HG03103 (cell line): ENCODE data around the gene TMED4.
"Not testable (repeated sequence)": the region's sequence is repeated elsewhere in the genome, so short reads cannot be mapped to it uniquely, and the experiment has no call there.

ENCODE experiments used
- ATAC-seq: cut with Tn5 transposase; IDR thresholded peaks from one replicate; pipeline ENCODE4 v1.9.1; 2021; ENCODE audit warnings: low read depth; ENCODE audit not compliant: unreplicated experiment

Gene TMED4

DNA sequence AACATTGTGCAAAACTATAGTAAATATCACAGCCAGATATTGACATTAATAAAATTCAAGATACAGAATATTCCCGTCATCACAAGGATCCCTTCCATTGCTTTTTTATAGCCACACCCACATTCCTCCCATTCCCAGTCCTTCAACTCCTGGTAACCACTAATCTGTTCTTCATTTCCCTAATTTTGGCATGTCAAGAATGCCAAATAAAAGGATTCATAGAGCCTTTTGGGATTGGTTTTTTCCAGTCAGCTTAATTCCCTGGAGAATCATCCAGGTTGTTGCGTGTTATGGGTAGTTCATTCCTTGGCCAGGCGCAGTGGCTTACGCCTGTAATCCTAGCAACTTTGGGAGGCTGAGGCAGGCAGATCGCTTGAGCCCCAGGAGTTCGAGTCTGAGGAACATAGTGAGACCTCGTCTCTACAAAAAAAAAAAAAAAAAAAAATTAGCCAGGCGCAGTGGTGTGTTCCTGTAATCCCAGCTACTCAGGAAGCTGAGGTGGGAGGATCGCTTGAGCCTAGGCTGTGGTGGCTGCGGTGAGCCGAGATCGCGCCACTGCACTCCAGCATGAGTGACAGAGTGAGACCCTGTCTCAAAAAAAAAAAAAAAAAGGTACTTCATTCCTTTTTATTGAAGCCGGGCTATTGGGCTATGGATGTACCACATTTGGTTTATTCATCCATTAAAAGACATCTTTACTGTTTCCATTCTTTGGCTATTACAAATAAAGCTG is 27.1 kb upstream of the TMED4 start:
- ATAC-seq = no peak

DNA sequence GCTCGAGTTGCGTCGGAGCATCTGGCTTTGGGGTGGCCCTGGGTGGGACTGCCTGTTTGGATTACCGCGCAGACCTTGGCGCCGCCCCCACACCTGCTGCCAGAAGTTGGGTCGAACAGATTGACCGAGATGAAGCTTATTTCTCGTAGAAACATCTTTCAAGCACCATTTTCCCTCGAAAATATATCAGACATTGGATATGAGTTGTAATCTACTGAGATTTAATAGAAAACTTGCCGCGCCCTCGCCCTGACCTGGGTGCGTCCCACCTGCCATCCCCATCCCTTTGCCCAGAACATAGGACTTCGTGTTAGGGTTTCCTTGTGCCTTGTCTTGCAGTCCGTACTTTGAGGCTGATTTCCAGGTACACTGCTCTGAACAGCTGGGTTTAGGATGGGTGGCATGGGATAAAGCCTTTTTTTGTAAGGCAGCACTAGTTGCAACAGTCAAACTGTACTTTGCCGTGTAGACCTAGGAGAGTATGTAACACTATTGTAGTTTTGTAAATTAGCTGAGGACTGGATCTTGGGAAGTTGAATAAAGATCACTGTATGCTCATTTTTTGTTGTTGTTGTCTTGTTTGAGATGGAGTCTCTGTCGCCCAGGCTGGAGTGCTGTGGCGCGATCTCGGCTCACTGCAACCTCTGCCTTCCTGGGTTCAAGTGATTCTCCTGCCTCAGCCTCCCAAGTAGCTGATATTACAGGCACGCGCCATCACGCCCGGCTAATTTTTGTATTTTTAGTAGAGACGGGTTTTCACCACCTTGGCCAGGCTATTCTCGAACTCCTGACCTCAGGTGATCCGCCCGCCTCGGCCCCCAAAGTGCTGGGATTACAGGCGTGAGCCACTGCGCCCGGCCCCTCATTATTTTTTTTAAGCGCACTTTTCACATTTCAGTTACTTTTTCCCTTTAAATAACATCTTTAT is 25.4 kb upstream of the TMED4 start:
- no peak for ATAC-seq

DNA sequence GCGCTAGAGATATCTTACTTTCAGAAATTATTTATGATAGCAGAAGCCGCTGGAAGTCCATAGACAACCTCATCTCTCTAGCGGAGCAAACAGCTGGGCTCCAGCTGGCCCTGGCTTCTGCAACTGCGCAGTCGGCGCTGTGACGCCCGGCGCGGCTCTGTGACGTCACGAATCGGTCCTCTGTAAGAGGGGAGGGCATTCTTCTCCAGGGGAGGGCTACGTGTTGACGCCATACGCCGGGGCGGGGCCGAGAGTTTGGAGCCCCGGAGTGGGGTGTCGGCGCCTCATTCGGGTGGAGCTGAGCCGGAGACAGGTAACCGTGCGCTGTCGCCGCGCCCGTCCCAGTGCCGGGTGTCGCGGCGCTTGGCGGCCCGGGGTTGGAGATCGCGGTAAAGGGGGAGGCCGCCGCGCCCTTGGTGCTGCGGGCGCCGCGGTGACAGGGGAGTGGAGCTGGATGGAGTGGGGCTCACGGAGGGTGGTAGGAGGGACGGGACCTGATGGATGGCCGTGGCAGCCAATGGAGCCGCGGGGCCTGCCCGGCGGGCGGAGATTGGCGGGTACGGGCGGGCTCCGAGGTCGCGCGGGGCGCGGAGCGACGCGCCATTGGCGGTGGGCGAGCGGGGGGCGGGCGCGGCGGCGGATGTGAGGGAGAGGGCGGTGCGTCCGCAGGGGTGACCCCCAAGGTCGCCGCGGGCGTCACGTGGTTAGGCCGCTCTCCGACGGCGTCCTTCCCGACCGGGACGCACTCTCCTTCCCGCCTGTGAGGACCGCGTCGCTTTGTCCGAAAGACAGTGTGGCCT is 24.5 kb upstream of the TMED4 start, which contains the start of gene OGDH:
Gene OGDH, plus strand, starts transcription at position 287 of the 800 bp plus-strand sequence. CDS start 17,717 bp downstream, outside the sequence.
- peak; percentile 89 for ATAC-seq

DNA sequence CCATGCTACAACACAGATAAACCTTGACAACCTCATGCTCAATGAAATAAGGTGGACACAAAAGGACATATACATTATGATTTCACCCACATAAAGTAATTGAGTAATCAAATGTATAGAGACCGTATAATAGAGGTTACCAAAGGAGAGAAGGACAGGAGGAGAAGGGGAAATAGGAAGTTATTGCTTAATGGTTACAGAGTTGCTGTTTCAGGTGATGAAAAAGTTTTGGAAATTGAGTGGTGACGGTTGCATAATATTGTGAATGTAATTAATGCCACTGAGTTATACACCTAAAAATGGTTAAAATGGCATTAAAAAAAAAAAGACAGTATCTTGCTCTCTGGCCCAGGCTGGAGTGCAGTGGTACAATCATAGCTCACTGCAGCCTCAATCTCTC is 22.9 kb upstream of the TMED4 start:
- ATAC-seq = no peak

DNA sequence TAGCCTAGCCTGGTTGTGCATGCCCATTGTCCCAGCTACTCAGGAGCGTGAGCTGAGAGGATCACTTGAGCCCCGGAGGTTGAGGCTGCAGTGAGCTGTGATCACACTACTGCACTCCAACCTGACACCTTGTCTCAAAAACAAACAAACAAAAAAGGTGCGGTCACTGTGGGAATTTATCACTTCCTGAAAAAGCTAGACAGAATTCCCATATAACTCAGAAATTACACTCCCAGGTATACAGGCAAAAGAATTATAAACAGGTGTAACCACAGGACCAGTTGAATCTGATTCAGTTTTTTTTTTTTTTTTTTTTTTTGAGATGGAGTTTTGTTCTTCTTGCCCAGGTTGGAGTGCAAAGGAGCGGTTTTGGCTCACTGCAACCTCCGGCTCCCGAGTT is 21.2 kb upstream of the TMED4 start:
- no peak for ATAC-seq

DNA sequence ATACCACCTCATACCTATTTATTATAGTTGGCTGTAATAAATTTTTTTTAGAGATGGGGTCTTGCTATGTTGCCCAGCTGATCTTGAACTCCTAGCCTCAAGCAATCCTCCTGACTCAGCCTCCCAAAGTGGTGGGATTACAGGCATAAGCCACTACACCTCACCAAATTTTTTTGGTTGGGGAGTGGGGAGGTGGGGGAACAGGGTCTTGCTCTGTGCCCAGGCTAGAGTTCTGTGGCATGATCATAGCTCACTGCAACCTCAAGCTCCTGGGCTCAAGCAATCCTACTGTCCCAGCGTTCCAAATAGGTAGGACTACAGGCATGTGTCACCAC is 20.5 kb upstream of the TMED4 start:
- ATAC-seq = no peak

DNA sequence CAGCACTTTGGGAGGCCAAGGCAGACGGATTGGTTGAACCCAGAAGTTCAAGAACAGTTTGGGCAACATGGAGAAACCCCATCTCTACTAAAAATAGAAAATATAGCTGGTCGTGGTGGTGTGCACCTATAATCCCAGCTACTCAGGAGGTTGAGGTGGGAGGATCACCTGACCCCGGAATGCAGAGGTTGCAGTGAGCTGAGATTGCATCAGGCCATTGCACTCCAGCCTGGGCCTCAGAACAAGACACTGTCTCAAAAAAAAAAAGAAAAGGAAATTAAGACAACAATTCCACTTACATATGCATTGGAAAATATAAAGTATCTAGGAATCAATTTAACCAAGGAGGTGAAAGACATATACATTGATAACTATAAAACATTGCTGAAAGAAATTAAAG is 17.2 kb upstream of the TMED4 start:
- no peak for ATAC-seq

DNA sequence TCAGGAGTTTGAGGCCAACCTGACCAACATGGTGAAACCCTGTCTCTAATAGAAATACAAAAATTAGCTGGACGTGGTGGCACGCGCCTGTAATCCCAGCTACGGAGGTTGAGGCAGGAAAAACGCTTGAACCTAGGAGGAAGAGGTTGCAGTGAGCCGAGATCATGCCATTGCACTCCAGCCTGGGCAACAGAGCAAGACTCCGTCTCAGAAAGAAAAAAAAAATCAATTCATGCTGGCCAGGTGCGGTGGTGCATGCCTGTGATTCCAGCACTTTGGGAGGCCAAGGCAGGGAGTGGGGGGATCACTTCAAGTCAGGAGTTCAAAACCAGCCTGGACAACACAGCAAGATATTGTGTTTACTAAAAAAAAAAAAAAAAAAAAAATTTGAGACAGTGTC is 15.2 kb upstream of the TMED4 start:
- ATAC-seq = not testable (repeated sequence)

DNA sequence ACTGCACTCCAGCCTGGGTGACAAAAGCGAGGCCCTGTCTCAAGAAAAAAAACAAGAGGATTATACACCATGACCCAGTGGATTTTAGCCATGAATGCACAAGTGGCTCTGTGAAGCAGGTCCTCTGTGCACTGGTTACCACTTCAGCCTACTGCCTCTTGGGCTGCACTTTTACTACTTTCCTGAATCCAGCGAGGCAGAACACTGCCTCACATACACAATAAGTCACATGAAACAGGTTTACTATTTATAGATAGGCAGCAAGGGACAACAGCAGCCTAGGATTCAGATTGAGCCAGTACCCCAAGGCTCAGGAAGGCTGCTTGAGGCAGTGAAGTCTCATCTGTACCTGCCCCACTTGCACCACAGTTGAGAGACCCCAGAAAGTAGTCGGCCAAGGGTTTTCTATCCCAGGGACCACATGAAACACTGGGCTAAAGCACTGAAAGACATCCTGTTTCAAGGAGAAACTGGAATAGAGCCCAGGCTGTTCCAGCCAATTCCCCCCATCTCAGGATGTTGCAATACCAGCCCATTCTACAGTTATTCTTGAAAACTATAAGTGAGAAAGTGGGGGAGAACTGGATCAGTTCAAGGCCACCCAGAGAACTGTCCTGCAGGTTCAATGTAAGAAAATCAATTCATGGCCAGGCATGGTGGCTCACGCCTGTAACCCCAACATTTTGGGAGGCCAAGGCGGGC is 14.1 kb upstream of the TMED4 start:
- ATAC-seq = no peak

DNA sequence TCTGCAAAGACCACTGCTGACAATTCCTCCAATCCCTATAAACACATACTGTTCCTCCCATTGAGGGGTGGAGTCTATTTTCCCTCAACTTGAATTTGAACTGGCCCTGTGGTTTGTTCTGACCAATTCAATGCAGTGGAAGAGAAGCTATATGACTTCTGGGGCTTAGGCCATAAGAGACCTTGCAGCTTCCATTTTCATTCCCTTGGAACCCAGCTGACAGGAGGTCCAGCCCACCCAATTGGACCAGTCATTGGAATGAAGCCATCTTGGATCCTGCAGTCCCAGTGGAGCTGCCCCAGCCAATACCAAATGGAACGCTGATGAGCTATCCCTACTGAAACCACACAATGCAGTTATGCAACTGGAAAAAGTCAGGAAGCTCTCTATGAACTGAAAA is 8.9 kb upstream of the TMED4 start:
- no peak for ATAC-seq

DNA sequence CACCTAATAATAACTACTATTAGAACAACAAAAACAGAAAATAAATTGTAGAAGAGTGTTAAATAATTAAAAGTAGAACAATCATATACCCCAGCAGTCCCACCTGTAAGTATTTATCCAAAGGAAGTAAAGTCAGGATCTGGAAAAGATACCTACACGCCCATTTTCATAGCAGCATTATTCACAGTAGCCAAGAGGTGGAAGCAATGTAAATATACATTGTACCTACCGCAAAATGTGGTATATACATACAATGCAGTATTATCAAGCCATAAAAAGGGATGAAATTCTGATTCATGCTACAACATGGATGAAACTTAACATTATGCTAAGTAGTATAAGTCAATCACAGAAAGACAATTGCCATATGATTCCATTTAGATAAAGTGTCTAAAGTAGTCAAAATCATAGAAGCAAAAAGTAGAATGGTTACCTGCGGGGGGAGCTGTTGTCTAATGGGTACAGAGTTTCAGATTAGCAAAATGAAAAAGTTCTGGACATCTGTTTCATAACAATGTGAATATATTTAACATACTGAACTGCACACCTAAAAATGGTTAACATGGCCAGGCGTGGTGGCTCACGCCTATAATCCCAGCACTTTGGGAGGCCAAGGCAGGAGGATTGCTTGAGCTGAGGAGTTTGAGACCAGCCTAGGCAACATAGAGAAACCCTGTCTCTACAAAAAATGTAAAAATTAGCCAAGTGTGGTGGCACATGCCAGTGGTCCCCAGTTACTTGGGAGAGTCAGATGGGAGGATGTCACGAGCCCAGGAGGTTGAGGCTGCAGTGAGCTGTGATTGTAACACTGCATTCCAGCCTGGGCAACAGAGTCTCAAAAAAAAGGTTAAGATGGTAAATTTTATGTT is 6.0 kb upstream of the TMED4 start:
- ATAC-seq = no peak

DNA sequence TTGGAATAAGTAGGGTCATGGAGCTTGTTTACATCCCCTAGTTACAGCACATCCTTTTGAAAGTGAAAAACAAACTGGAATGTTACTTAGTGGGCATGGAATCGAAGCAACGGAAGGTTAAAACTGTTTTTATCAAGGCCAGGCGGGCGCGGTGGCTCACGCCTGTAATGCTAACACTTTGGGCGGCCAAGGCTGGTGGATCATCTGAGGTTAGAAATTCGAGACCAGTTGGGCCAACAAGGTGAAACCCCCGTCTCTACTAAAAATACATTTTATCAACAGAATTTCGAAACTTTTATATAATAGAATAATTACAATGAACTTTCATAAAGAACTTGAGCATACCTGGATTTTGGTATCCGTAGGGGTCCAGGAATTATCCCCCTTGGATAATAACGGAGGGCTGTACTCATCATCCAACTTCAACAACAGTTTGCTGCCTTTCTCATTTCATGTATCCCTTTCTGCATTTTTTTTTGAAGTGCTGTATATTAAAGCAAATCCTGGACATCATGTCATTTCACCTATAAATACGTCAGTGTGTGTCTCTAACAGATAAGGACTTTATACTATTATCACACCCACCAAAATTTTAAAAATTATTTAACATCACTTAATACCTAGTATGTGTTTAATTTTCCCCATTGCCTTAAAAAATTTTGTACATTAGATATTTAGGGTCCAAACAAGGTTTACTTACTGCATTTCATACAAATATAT is 1.3 kb upstream of the TMED4 start:
- ATAC-seq = no peak

DNA sequence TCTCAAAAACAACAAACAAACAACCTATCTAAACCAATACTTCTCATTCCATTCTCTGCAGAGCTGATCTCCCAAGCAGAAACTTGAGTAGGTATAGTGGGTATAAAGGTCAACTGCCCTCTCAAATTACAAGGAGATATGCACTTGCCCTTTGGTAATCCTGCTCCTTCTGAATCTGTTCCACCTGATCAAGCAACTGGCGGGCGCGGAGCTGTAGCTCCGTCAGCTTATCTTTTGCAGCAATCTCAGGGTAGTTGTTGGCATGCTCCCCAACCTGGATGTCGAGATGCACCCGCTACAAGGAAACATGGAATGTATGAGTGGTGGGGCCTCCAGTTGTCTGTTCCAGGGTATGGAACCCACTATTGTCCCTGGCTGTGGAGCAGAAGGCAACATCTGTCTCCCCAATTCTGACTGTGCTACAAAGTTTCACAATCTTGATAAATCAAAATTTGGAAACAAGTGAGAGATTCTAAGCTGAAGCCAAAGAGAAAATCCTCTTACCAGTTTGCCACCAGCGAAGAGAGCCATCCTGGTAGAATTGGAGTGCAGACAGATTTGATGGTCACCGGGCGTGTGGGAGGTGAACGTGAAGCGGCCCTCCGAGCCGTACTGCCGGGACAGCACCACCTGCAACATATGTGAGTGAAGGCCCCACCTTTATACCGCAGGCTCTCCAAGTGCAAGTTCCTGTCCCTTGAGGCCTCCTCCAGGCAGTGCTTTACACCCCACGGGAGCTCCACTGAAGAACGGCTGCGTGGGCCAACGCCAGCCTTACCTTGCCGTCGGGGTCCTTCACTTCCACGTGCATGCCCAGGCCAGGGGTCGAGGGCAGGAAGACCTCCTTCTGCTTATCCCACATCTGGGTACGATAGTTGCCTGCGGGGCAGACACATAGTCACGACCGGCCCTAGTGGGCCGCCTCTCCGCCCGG is 819 bp downstream of the TMED4 start:
- ATAC-seq = peak; percentile 34

DNA sequence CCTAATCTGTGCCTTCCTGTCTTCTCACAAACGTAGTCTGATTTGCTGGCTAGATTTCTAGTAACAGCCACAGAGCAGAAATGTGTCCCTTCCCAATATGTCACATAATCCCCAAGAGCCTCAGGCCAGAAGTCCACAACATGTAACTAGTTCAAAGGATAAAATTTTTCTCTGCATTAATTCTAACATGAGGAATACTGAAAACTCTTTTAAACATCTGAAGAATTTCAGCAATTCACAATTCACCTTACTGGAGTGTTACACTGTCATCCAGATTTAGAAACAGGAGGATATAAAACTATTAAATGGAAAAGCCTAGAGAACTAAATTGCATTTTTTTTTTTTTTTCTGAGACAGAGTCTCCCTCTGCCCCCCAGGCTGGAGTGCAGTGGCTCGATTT is 5.8 kb downstream of the TMED4 start:
- no peak for ATAC-seq

DNA sequence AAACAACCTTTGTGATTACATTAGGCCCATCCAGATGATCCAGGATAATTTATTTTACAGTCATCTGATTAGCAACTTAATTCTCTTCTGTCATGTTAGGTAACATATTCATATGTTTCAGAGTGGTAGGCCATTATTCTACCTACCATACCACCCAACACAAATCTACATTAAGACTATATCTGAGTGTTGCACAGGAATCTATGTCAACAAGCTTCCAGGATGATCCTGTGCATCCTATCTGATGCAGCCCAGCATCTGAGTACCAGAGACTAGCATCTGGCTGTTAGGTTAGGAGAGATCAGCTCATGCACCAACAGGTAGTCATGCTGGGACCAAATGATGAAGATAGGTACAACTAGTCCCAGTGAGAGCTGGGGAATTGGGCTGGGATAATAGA is 7.0 kb downstream of the TMED4 start:
- no peak for ATAC-seq

DNA sequence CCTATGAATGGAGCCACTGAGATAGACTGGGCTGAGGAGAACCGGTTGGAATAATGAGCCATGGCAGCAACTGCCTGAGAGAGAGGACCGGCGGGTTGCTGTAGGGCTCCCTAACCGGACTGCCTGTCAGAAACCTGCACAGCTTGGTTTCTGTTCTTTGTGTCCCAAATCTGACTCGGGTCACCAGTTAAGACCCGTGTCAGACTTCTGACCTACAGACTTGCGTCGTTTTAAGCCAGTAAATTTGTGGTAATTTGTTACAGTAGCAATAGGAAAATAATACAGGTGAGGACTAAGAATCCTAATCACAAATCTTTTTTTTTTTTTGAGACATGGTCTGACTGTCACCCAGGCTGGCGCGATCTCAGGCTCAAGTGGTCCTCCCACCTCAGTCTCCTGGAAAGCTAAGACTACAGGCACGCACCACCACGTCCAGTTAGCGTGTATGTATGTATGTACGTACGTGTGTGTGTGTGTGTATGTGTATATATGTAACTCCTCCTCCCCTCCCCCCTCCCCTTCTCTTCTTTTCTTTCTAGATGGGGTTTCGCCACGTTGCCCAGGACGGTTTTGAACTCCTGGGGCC is 7.7 kb downstream of the TMED4 start:
- no peak for ATAC-seq

DNA sequence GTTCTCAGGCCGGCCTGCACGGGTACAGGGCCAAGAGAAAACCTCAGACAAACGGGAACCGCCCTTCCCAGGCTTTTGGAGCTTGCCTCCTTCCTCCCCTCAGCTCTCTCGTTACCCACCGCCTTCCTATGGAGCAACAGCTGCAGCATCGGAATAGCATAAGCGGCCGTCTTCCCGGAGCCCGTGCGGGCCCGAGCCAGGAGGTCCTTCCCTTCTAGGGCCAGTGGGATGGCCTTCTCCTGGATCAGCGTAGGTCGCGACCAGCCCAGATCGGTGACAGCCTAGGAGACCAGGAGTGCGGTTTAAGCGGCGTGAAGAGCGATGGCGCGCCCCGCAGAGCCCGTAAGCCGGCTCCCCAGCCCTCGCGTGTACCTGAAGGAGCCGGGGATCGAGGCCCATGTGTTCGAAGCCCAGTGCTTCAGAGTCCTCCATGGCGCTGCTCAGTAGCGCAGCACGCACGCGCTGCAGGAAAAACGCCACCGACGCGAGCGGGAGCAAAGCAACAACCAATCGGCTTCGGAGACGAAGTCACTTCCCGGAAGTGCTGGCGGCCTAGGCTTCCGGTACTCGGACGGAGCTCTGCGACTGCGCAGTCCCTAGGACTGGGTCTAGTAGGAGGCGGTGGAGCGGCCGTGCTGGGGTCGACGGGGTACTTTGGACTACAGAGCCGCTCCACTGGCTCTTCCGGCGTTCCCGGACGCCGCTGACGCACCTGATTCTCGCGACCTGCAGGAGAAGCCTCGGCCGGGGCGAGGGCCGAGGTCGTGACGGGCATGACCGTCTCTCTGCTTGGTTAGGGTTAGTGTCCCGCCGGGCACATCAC is 8.4 kb downstream of the TMED4 start, which contains the start of gene DDX56:
Gene DDX56, minus strand, starts transcription at position 445 of the 823 bp plus-strand sequence. Its CDS starts 13 bp downstream, at position 432.
- peak; percentile 92 for ATAC-seq
